Measurements from ENCODE around the gene OR4C5. TPM values are rescaled to one million over a fixed set of nuclear protein-coding genes. Genes with fewer than 3 reads are reported as not detected.
"Not testable (repeated sequence)": the region's sequence is repeated elsewhere in the genome, so short reads cannot be mapped to it uniquely, and the experiment has no call there.

OR4C5 gene
- total and polyA plus RNA-seq, 2 of the 13 experiments (the other 11 are each of a cell fraction or from before 2014, with no cell fraction given): not detected

DNA sequence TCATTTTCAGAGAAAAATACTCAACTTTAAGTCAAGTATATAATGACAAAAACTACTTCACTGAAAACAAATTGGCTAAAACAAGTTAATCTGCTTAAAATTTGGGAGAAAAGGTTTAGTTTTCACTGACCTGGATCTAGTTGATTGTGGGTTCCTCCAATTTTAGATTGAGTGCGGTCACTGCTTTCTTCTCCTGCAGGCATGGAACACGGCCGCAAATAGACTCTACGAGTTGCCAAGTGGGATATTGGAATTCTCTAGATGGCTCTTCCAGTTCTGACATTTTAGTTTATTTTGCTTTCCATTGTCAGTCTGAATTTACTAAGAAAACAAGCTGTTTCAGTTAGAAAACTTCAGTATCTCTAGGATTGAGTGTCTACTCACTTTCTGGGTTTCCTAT, 12.3 kb downstream of the OR4C5 start (continued):
- TF ChIP-seq, protein P1, sequence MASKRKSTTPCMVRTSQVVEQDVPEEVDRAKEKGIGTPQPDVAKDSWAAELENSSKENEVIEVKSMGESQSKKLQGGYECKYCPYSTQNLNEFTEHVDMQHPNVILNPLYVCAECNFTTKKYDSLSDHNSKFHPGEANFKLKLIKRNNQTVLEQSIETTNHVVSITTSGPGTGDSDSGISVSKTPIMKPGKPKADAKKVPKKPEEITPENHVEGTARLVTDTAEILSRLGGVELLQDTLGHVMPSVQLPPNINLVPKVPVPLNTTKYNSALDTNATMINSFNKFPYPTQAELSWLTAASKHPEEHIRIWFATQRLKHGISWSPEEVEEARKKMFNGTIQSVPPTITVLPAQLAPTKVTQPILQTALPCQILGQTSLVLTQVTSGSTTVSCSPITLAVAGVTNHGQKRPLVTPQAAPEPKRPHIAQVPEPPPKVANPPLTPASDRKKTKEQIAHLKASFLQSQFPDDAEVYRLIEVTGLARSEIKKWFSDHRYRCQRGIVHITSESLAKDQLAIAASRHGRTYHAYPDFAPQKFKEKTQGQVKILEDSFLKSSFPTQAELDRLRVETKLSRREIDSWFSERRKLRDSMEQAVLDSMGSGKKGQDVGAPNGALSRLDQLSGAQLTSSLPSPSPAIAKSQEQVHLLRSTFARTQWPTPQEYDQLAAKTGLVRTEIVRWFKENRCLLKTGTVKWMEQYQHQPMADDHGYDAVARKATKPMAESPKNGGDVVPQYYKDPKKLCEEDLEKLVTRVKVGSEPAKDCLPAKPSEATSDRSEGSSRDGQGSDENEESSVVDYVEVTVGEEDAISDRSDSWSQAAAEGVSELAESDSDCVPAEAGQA (IDR thresholded peaks at IDR 0.05; ENCODE audit: low read depth): no peak
- TF ChIP-seq, protein P1 (CRISPR knock-in tag; IDR thresholded peaks at IDR 0.05; ENCODE audit: borderline replicate concordance): no peak
- TF ChIP-seq PHF8 (CRISPR knock-in tag; IDR thresholded peaks at IDR 0.05): no peak

DNA sequence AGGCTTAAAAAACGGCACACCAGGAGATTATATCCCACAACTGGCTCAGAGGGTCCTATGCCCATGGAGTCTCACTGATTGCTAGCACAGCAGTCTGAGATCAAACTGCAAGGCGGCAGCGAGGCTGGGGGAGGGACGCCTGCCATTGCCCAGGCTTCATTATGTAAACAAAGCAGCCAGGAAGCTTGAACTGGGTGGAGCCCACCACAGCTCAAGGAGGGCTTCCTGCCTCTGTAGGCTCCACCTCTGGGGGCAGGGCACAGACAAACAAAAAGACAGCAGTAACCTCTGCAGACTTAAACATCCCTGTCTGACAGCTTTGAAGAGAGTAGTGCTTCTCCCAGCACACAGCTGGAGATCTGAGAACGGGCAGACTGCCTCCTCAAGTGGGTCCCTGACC, 20.0 kb downstream of the OR4C5 start:
- H3K9me3 ChIP-seq (ENCODE audit: low read length); H4K20me1 ChIP-seq (ENCODE audit: insufficient read depth, low read length); H3K36me3 ChIP-seq (replicated peaks in 1 of 2; ENCODE audit: control insufficient read depth in 1 of 2, insufficient read depth in 2 of 2, low read length in 2 of 2); H3K4me3 ChIP-seq (replicated peaks in 1 of 3; ENCODE audit: insufficient read depth in 1 of 3, low read depth in 2 of 3, low read length in 3 of 3); POLR2A ChIA-PET; H3K4me1 ChIP-seq (ENCODE audit: insufficient read depth, low read length); H3K27ac ChIP-seq (ENCODE audit: extremely low read length, insufficient read depth, low read length); in situ Hi-C loops (cut with HindIII; ENCODE audit: extremely low pct_ligation_motif_present, low pct_unique_long_range_greater_than_20kb); H3K9ac ChIP-seq (ENCODE audit: insufficient read depth, low read depth, low read length); BruUV-seq (replicated peaks); H3K4me2 ChIP-seq (ENCODE audit: low read depth, low read length); H3K79me2 ChIP-seq (ENCODE audit: insufficient read depth, low read length); FAIRE-seq; H2AFZ ChIP-seq (ENCODE audit: low read length); CTCF ChIA-PET (ENCODE audit: low intra/inter-chr PET ratio, low total read pairs); ATAC-seq; intact Hi-C loops (cut with micrococcal nuclease; ENCODE audit: unreplicated experiment); H3K27me3 ChIP-seq (ENCODE audit: control insufficient read depth in 1 of 2, insufficient read depth in 2 of 2, low read length in 2 of 2); DNase-seq (ENCODE audit: low spot score): not testable (repeated sequence)
- 10% methylated on average over 2 of the region's 5 CpGs for WGBS (ENCODE audit: low lambda C conversion rate)
